HG03280 (cell line): ENCODE results near the gene KIF26B.
"Not testable (repeated sequence)": the region's sequence is repeated elsewhere in the genome, so short reads cannot be mapped to it uniquely, and the experiment has no call there.

Experiments
- ATAC-seq: cut with Tn5 transposase; IDR thresholded peaks from one replicate; pipeline ENCODE4 v1.9.1; 2021; ENCODE audit warnings: mild to moderate bottlenecking, moderate library complexity; ENCODE audit not compliant: unreplicated experiment

KIF26B gene

GRCh38 chr1:245154429-245155271 is at the start of gene KIF26B:
Gene KIF26B, plus strand, starts transcription at chr1:245154985. Its CDS starts 440 bp downstream, at chr1:245155425.
- ATAC-seq = no peak

- no peak for ATAC-seq
Observed at GRCh38 chr1:245105042-245105441, 49.7 kb upstream of the KIF26B start.

GRCh38 chr1:245105815-245106410 is 48.9 kb upstream of the KIF26B start:
- no peak for ATAC-seq

GRCh38 chr1:245107776-245108114 is 47.0 kb upstream of the KIF26B start:
- no peak for ATAC-seq

- no peak for ATAC-seq
Observed at GRCh38 chr1:245108246-245108645, 46.5 kb upstream of the KIF26B start.

GRCh38 chr1:245108909-245109308 is 45.9 kb upstream of the KIF26B start:
- ATAC-seq = no peak

- no peak for ATAC-seq
Observed at GRCh38 chr1:245110406-245110805, 44.4 kb upstream of the KIF26B start.

GRCh38 chr1:245111073-245111472 is 43.7 kb upstream of the KIF26B start:
- no peak for ATAC-seq

GRCh38 chr1:245113649-245114048 is 41.1 kb upstream of the KIF26B start:
- no peak for ATAC-seq

- ATAC-seq = no peak
Observed at GRCh38 chr1:245116131-245116530, 38.7 kb upstream of the KIF26B start.

GRCh38 chr1:245116751-245117150 is 38.0 kb upstream of the KIF26B start:
- no peak for ATAC-seq

GRCh38 chr1:245118066-245118465 is 36.7 kb upstream of the KIF26B start:
- ATAC-seq = no peak

GRCh38 chr1:245118806-245119205 is 36.0 kb upstream of the KIF26B start:
- ATAC-seq = no peak

- no peak for ATAC-seq
Observed at GRCh38 chr1:245121523-245121922, 33.3 kb upstream of the KIF26B start.

GRCh38 chr1:245124241-245124640 is 30.5 kb upstream of the KIF26B start:
- ATAC-seq = no peak

- ATAC-seq = no peak
Observed at GRCh38 chr1:245124644-245125043, 30.1 kb upstream of the KIF26B start.

GRCh38 chr1:245126530-245126929 is 28.3 kb upstream of the KIF26B start:
- ATAC-seq = no peak

- no peak for ATAC-seq
Observed at GRCh38 chr1:245128381-245129101, 26.2 kb upstream of the KIF26B start.

- ATAC-seq = no peak
Observed at GRCh38 chr1:245129319-245130240, 25.2 kb upstream of the KIF26B start.

GRCh38 chr1:245130281-245131025 is 24.3 kb upstream of the KIF26B start:
- ATAC-seq = not testable (repeated sequence)
